K562 treated with DMSO at 1 percent for 24 hours (cell line): Measurements from ENCODE around the gene SPEM3. TPM values are rescaled to one million over a fixed set of nuclear protein-coding genes. Genes with fewer than 3 reads are reported as not detected.

Experiments used
- total RNA-seq: library from RNA; unstranded; fragments of 300-600 nt; gene quantifications from 2 replicates; pipeline ENCODE4 v1.2.3, GENCODE V29; 2022; ENCODE audit warnings: low read depth; ENCODE audit not compliant: insufficient read depth

Gene SPEM3
- total RNA-seq, result not detected in 2 replicates

GRCh38 chr17:7428557-7428956 is at the start of gene SPEM3:
Gene SPEM3, plus strand, starts transcription at chr17:7428857. Its CDS starts 46 bp downstream, at chr17:7428903.

GRCh38 chr17:7380855-7381683 is 47.6 kb upstream of the SPEM3 start, which contains the start of gene TNK1:
Gene TNK1, plus strand, starts transcription at chr17:7381089. Its CDS starts 1,838 bp downstream, at chr17:7382927.

GRCh38 chr17:7394452-7395191 is 34.0 kb upstream of the SPEM3 start, which contains the start of gene PLSCR3:
Gene PLSCR3, minus strand, starts transcription at chr17:7394525. Its CDS starts 415 bp downstream, at chr17:7394110.

GRCh38 chr17:7403977-7404736 is 24.5 kb upstream of the SPEM3 start, which contains the start of gene TMEM256:
Gene TMEM256, minus strand, starts transcription at chr17:7404097. Its CDS starts 13 bp downstream, at chr17:7404084.

DNA sequence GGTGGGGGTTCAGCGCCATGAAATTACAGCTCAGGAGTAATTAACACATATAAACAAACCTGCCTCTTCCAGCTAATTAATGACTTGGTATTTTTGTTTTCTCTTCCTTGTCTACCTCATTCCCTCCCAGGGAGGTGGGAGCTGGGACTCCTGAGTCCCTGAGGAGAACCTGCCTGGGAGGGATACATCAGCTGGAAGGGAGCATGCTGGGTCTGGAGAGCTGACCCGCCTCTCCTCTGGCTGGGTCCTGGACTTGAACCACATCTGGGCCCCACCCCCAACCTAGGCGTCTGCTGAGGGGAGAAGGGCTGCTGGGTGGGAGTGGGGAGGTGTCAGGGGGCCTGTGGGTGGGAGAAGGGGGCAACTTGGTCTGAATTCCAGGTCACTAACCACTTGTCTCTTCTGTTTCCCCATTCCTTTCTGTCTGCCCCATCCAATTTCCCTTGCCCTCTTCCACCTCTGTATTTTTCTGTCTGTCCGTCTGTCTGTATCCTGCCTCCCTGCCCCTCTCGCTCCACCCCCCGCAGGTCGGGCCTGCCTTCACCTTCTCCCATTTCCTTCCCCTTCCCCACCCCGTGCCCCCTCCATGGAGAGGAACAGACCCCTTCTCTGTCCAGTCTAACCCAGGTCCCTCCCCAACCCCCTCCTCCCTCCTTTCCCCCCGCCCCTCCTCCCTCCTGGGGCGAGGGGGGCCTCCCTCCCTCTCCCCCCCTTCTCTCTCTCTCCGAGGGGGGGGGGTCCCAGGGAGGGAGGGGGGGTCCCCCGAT is 21.0 kb upstream of the SPEM3 start, which contains the start of gene NLGN2:
Gene NLGN2, plus strand, starts transcription at position 361 of the 767 bp plus-strand sequence. CDS start 411 bp downstream, outside the sequence.

GRCh38 chr17:7419819-7420610 is 8.6 kb upstream of the SPEM3 start, which contains the start of gene SPEM1:
Gene SPEM1, plus strand, starts transcription at chr17:7420324. Its CDS starts 61 bp downstream, at chr17:7420385.

DNA sequence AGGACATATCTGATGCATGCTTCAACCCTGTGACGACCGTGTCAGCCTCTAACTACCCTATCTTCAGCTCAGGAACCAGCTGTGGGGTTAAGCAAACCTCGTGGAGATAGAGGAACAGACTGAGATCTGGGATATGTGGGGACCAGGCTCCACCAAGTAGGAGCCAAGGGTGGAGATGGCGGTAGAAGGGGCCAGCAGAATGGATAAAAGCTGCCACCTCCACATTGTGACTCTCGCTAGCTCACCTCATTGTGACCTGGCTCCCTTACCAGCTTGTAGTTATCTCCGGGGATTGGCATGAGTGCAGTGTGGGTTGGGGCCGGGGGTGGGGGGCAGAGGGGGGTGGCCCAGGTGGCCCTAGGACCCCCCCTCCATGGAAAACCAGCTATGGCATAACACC is 3.3 kb upstream of the SPEM3 start, which contains the start of gene SPEM2:
Gene SPEM2, plus strand, starts transcription at position 301 of the 400 bp plus-strand sequence. Its CDS starts 73 bp downstream, at position 374.

GRCh38 chr17:7439462-7440112 is 10.9 kb downstream of the SPEM3 start, which contains the start of gene FGF11:
Gene FGF11, plus strand, starts transcription at chr17:7439512. Its CDS starts 109 bp downstream, at chr17:7439621.

GRCh38 chr17:7444682-7445618 is 16.3 kb downstream of the SPEM3 start, which contains the start of gene CHRNB1:
Gene CHRNB1, plus strand, starts transcription at chr17:7445061. Its CDS starts 67 bp downstream, at chr17:7445128.

GRCh38 chr17:7479213-7480088 is 50.8 kb downstream of the SPEM3 start, which contains the start of gene ZBTB4:
Gene ZBTB4, minus strand, starts transcription at chr17:7479631. Its CDS starts 12,830 bp downstream, at chr17:7466801.

GRCh38 chr17:7481275-7481674 is 52.6 kb downstream of the SPEM3 start, which contains the start of gene SLC35G6:
Gene SLC35G6, plus strand, starts transcription at chr17:7481446. Its CDS starts 71 bp downstream, at chr17:7481517.

Other genes with a start within 250 kb of the SPEM3 start
- gene ASGR1, start 249.5 kb upstream of the SPEM3 start, total RNA-seq, result 1.4 and 2.5 TPM in 2 replicates
- gene DLG4, start 209.0 kb upstream of the SPEM3 start, total RNA-seq, result 3.2 and 3.6 TPM in 2 replicates
- 252 and 266 TPM in 2 replicates for gene ACADVL, start 208.9 kb upstream of the SPEM3 start, total RNA-seq
- 55.4 and 59.5 TPM in 2 replicates for gene DVL2, start 194.3 kb upstream of the SPEM3 start, total RNA-seq
- 26.9 and 30.4 TPM in 2 replicates for gene PHF23, start 189.4 kb upstream of the SPEM3 start, total RNA-seq
- 267 and 288 TPM in 2 replicates for gene GABARAP, start 186.4 kb upstream of the SPEM3 start, total RNA-seq
- gene CTDNEP1, start 177.1 kb upstream of the SPEM3 start, total RNA-seq, result 70.4 and 74.9 TPM in 2 replicates
- gene ELP5, start 176.6 kb upstream of the SPEM3 start, total RNA-seq, result 54.3 and 56.3 TPM in 2 replicates
- 19.6 and 20.2 TPM in 2 replicates for gene CLDN7, start 166.4 kb upstream of the SPEM3 start, total RNA-seq
- gene SLC2A4, start 147.1 kb upstream of the SPEM3 start, total RNA-seq, result 0.39 and 0.63 TPM in 2 replicates
- not detected in 2 replicates for gene YBX2, start 134.2 kb upstream of the SPEM3 start, total RNA-seq
- gene EIF5A, start 121.2 kb upstream of the SPEM3 start, total RNA-seq, result 333 and 343 TPM in 2 replicates
- 64.3 and 71.2 TPM in 2 replicates for gene GPS2, start 113.5 kb upstream of the SPEM3 start, total RNA-seq
- gene NEURL4, start 99.5 kb upstream of the SPEM3 start, total RNA-seq, result 15.7 and 18.8 TPM in 2 replicates
- 2.6 and 6.1 TPM in 2 replicates for gene ACAP1, start 92.3 kb upstream of the SPEM3 start, total RNA-seq
- 7.3 and 8.6 TPM in 2 replicates for gene KCTD11, start 76.7 kb upstream of the SPEM3 start, total RNA-seq
- gene TMEM95, start 73.7 kb upstream of the SPEM3 start, total RNA-seq, result not detected in 2 replicates
- gene TNK1, start 47.8 kb upstream of the SPEM3 start, total RNA-seq, result 7.3 and 8.8 TPM in 2 replicates
- 11.9 and 13.9 TPM in 2 replicates for gene PLSCR3, start 34.3 kb upstream of the SPEM3 start, total RNA-seq
- gene TMEM256, start 24.8 kb upstream of the SPEM3 start, total RNA-seq, result 67.8 and 69.3 TPM in 2 replicates
- gene NLGN2, start 21.0 kb upstream of the SPEM3 start, total RNA-seq, result 14.2 and 14.9 TPM in 2 replicates
- not detected in 2 replicates for gene SPEM1, start 8.5 kb upstream of the SPEM3 start, total RNA-seq
- gene SPEM2, start 3.2 kb upstream of the SPEM3 start, total RNA-seq, result not detected in 2 replicates
- 14.7 and 16.9 TPM in 2 replicates for gene TMEM102, start 6.6 kb downstream of the SPEM3 start, total RNA-seq
- gene FGF11, start 10.7 kb downstream of the SPEM3 start, total RNA-seq, result 6.3 and 7.5 TPM in 2 replicates
- 12.6 and 14.0 TPM in 2 replicates for gene CHRNB1, start 16.2 kb downstream of the SPEM3 start, total RNA-seq
- gene ZBTB4, start 50.8 kb downstream of the SPEM3 start, total RNA-seq, result 5.5 and 5.6 TPM in 2 replicates
- gene SLC35G6, start 52.6 kb downstream of the SPEM3 start, total RNA-seq, result not detected in 2 replicates
- 81.8 and 97.0 TPM in 2 replicates for gene POLR2A, start 55.5 kb downstream of the SPEM3 start, total RNA-seq
- 0.58 and 1.4 TPM in 2 replicates for gene TNFSF12, start 120.2 kb downstream of the SPEM3 start, total RNA-seq
- 1.5 and 2.0 TPM in 2 replicates for gene TNFSF13, start 129.9 kb downstream of the SPEM3 start, total RNA-seq
- 42.9 and 47.5 TPM in 2 replicates for gene SENP3, start 133.1 kb downstream of the SPEM3 start, total RNA-seq
- 31.3 and 38.5 TPM in 2 replicates for gene CD68, start 150.8 kb downstream of the SPEM3 start, total RNA-seq
- gene MPDU1, start 155.0 kb downstream of the SPEM3 start, total RNA-seq, result 81.0 and 84.2 TPM in 2 replicates
- gene SOX15, start 161.2 kb downstream of the SPEM3 start, total RNA-seq, result 3.9 and 4.4 TPM in 2 replicates
- gene FXR2, start 186.0 kb downstream of the SPEM3 start, total RNA-seq, result 71.8 and 73.7 TPM in 2 replicates
- gene SAT2, start 199.0 kb downstream of the SPEM3 start, total RNA-seq, result 62.8 TPM in 2 replicates
- gene SHBG, start 201.3 kb downstream of the SPEM3 start, total RNA-seq, result 0.68 and 0.93 TPM in 2 replicates
- gene ATP1B2, start 222.1 kb downstream of the SPEM3 start, total RNA-seq, result 4.5 and 5.6 TPM in 2 replicates